NCI-H345 treated with DMSO at 0.1 percent for 48 hours (cell line): ENCODE data around the gene MGAT5B.
"Not testable (repeated sequence)": the region's sequence is repeated elsewhere in the genome, so short reads cannot be mapped to it uniquely, and the experiment has no call there.

Experiments used
- DNase-seq: peaks from one replicate; lab custom pipeline; 2025; ENCODE audit not compliant: unreplicated experiment; lab: John Stamatoyannopoulos, UW

Gene MGAT5B, protein sequence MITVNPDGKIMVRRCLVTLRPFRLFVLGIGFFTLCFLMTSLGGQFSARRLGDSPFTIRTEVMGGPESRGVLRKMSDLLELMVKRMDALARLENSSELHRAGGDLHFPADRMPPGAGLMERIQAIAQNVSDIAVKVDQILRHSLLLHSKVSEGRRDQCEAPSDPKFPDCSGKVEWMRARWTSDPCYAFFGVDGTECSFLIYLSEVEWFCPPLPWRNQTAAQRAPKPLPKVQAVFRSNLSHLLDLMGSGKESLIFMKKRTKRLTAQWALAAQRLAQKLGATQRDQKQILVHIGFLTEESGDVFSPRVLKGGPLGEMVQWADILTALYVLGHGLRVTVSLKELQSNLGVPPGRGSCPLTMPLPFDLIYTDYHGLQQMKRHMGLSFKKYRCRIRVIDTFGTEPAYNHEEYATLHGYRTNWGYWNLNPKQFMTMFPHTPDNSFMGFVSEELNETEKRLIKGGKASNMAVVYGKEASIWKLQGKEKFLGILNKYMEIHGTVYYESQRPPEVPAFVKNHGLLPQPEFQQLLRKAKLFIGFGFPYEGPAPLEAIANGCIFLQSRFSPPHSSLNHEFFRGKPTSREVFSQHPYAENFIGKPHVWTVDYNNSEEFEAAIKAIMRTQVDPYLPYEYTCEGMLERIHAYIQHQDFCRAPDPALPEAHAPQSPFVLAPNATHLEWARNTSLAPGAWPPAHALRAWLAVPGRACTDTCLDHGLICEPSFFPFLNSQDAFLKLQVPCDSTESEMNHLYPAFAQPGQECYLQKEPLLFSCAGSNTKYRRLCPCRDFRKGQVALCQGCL

DNA sequence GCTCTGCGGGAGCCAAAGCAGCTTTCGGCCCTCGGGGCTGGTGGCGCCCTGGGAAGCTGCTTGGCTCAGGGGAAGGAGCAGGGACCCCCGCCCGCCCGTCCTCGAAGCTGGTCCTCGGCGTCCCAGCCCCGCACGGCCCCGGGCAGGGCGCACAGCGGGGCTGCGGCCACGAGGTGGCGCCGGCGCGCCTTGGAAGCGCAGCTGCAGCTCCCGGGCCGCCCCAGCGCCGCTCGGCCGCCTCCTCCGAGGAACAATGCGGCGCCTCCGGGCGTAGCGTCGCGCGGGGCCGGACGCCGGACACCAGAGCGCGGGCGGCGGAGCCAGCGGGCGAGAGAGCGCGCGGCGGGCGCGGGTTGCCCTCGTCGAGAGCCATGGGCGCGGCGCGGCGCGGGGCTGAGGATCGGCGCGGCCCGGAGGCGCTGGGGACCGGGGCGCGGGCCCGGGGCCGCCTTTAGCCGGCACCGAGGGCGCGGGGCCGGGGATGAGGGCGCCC is at the start of gene MGAT5B:
TSS of gene MGAT5B (plus strand) at position 229 of the 493 bp plus-strand sequence. CDS start 626 bp downstream, outside the sequence.
- DNase-seq, result peak; percentile 73

DNA sequence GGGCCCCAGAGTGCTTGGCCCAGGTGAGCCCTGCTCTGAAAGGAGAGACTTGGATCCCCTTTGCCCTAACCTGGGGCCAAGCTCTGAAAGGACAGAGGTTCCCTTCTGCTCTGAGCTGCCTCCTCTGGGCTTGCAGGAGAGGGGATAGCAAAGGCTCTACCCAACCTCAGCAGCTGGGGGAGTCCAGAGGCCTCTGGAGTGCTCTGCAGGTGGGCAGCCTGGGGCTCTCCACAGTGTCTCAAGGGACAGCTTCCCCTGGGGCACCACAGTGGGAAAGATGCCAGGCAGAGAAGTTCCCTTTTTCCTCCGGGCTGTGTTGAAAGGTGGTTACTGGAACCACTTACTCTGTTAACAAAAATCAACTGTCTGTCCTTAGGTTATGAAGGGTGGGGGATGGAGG is 48.2 kb upstream of the MGAT5B start:
- DNase-seq, result peak; percentile 92

DNA sequence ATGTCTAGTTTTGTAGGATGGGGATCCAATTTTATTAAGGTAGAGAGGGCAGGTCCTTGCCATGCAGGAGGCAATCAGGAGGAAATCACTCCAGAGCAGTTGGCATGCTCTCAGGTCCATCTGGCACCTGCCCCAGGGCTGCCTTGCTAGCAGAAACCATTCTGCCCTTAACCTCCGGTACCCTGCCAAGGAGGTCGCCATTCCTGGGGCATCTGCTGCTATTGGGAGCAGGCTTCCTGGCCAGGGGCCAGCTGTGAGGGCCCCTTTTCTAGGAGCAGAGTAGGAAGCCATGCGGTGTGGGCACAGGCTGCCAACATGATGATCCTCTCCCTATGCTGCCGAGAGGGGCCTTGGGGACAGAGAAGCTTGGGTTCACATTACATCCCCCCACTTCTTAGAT is 47.6 kb upstream of the MGAT5B start:
- peak; percentile 92 for DNase-seq

DNA sequence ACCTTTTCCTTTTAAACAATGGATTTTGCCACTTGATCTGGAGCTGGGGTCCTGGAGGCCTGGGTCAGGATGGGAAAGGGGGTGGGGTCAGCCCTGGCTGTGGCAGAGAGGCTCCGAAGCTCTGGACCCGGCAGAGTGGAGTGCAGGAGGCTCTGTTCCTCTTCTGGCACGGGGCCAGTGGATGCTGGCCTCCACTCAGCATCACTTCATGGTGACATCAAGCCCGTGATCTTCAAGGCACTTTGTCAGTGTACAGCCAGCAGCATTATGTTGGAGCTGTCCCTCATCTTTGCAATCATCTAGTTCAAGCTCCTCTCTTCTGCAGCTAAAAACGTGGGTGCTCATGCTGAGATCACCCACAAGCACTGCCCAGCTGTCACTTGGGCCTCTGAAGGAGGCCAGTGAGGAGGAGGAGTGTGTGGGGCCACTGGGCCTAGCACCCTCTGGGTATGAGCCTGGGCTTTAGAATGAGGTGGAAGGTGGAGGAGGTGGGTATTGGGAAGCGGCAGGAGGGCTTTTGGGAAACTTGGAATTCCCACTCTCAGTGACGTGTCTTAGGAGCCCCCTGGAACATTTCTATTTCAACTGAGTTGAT is 45.9 kb upstream of the MGAT5B start:
- DNase-seq, result no peak

DNA sequence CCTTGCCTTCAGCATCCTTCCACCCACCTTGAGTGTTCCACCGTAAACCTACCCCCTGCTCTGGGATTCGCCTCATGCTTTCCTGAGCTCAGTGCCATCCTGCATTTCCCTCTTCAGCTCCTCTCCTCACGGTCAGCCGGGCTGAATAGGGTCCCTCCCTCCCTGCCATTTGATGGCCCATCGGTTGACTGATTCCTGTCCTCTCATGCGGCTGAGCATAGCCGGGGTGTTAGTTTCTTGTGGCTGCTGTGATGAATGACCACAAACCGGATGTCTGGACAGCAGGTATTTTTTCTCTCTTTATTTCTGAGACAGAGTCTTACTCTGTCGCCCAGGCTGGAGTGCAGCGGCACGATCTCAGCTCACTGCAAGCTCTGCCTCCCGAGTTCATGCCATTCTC is 44.1 kb upstream of the MGAT5B start:
- no peak for DNase-seq

DNA sequence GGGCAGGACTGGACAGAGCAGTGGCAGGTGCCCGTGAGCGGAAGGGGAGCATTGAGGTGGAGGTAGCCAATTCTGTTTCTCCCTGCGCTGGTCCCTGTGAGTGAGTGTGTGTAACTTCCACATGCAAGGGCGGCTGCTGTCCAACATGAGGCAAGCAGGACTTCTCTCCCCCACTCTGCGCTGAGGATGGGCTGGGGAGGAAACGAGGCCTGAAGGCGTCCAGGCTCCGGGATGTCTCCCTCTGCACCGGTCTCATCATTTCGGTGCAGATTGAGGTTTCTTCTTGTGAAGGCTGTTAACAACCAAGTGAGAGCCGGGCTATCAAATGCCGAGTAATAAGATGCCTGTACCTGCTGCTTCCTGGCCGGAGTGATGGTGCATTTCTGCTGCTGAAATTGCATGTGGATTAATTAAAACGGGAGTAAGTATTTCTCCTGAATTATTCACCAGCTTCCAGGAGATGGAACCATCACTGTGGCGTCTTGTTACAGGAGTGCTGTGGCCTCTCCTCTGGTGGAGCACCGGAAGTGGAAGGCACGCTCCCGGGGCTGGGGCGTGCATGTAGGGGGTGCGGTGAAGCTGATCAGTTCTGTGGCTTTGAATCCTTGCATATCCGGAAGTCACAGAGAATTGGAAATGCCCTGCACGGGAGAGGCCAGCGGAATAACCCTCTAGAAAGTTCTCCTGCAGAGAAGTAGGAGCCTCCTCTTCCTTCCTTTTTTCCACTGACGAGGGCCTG is 41.7 kb upstream of the MGAT5B start:
- DNase-seq, result no peak

DNA sequence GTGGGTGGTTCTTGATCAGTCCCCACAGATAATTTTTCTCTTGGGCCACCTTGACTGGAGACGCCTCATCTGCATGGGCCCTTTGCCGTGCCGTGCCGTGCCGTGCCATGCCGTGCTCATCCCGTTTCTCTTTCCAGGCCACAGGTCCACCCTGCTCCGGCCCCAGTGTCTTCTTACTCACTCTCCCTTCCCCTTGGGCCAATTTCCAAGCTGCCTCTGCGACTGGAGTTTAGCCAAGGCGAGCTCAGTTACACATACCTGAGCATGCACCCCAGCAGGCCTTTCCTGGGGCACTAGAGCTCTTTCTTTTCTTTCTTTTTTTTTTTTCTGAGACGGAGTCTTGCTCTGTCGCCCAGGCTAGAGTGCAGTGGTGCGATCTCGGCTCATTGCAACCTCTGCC is 40.5 kb upstream of the MGAT5B start:
- DNase-seq, result no peak

DNA sequence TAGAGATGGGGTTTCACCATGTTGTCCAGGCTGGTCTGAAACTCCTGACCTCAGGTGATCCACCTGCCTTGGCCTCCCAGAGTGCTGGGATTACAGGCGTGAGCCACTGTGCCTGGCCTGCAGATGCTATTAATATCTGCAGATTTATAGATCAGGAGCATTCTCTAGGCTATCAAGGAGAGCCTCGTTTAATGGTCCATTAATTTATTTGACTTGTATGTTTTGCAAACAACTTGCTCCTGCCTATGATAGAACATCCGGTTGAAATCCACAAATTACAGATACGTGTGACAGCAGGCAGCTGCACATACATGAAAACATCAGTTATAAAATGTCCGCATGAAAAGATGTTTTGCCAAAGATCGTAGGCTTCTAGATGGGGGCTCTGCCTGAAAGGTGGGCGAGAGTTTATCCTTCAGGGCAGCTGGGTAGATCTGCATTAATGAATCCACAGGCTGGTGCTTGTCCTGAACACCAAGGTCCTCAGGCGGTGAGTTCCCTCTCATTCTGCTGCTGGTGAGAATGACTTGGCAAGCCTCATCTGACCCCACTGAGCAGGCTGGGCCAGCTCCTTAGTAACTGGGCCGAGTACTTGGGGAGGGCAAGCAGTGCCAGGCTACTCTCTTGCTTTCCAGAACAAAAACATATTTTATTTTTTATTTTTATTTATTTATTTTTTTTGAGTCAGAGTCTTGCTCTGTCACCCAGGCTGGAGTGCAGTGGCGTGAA is 37.1 kb upstream of the MGAT5B start:
- no peak for DNase-seq

DNA sequence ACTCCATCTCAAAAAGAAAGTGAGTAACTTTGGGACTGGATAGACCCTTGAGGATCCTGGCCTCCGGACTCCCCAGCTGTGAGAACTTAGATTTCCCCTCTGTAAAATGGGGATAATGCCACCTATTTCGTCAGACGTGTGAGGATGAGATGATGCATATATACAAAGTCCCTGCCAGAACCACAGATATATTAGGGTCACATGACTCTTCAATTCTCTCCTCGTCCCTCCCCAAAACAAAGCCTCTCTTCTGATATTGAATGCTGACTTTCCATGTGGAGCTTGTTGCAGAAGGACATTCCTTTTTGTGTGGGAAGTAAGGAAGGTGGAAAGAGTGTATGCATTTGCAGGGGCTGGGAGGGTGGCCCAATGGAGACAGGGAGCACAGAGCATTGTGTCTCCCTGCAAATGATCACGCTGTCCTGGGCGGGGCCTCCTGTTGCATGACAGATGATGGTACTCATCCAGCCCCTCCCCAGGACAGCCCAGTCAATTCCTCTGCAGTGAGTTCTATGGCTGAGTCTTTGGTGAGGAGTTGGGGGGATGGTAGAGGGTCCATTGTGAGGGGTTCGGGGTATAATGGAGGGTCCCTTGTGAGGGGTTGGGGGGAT is 35.1 kb upstream of the MGAT5B start:
- DNase-seq, result no peak

DNA sequence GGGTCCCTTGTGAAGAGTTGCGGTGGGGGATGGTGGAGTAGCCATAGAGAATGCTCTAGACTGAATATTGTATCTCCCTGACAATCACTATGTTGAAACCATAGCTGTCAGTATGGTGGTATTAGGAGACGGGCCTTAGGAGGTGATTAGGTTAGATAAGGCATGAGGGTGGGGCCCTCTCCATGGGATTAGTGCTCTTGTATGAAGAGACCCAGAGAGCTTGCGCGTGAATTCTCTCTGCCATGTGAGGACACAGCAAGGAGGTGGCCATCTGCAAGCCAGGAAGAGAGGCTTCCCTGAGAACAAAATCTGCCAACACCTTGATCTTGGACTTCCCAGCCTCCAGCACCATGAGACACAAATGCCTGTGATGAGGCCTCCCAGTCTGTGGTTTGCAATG is 34.5 kb upstream of the MGAT5B start:
- DNase-seq, result no peak

DNA sequence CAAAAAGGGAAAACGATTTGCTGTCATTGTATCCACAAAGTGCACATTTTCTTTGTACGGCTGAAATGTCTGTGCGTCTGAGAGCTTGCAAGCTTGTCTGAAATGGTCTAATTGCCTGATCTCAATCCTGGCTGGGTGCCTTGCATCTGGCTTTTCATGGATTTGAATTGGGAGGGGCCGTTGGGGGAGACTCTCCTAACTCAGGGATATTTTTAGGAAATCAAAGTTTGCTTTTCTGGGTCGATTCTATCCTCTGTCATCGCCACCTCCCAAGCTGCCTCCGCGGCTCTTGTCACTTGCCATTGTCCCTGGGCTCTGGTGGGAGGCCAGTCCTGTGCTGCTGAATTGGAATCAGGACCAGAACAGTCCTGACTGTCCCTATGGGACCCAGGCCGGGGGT is 33.3 kb upstream of the MGAT5B start:
- no peak for DNase-seq

DNA sequence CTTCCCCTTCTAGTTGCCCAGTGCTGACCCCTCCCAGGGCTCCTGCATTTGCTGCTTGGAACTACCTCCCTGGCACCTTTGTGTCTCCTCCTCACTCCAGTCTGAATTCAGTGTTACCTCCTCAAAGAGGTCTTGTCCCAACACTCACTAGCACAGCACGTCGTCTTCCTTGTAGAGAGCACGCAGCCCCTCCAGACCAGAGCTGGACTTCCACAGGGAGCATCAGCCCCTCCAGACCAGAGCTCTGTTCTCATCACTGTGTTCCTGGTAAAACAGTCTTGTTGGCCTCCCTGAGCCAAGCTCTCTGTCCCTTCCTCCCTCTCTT is 27.8 kb upstream of the MGAT5B start:
- no peak for DNase-seq

DNA sequence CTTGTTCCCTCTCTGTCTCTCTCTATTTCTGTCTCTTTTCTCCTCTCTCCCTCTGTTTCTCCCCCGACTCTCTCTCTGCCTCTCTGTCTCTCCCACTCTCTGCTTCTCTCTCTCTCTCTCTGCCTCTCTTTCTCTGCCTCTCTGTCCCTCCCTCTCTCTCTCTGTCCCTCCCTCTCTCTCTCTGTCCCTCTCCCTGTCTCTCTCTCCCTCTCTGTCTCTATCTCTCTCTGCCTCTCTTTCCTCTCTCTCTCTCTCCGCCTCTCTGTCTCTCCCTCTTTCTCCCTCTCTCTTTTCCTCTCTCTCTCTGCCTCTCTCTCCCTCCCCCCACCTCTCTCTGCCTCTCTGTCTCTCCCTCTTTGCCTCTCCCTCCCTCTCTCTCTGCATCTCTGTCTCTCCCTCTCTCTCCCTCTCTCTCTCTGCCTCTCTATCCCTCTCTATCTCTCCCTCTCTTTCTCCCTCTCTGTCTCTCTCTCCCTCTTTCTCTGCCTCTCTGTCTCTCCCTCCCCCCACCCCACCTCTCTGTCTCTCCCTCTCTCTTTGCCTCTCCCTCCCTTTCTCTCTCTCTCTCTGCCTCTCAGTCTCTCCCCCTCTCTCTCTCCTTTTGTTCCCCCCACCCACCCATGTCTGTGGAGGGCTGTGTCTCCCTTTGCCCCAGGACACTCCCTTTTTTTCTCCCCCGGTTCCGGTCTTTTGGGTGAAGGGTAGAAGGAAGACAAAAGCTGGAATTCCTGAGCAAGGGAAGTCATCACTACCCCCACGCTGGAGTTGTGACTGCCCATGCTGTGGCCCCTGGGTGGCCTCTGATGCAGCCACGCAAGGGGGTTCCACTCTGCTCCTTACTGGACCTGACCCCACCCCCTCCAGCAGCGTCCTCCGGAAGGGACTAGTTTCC is 27.1 kb upstream of the MGAT5B start:
- no peak for DNase-seq

DNA sequence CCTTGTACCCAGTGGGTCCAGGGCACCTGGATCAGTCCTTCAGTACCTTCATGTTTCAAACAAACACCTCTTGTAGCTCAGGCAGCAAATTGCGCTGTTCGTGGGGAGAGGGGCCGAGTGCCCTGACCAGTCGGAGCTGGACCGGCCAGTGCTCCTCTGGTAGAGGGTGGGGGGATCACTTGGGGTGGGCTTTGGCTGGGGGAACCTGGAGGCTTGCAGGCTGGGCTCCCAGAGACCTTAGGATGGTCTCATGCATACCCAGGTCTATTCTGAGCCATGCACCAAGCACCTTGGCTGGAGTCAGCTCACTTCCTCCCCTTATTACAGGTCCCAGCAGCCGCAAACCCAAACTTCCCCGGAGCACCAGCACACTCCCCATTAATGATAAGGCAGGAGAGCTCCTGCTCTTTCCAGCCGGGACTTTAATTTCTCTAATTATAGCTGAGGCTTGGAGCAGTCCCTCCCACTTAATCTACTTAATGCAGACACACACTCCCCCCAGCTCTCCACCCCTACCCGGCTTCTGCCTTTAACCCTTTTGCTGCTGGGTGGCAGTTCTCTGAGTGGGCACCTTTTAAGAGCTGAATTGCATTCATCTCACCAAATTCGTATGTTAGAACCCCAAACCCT is 26.3 kb upstream of the MGAT5B start:
- no peak for DNase-seq

DNA sequence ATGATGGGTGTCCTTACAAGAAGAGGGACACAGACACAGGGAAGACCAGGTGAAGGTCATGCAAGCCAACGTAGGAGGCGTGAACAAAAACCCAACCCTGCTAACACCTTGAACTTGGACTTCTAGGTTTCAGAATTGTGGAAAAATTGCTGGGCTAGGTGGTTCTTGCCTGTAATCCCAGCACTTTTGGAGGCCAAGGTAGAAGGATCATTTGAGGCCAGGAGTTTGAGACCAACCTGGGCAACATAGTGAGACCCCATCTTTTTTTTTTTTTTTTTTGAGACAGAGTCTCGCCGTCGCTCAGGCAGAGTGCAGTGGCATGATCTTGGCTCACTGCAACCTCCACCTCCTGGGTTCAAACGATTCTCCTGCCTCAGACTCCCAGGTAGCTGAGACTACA is 25.1 kb upstream of the MGAT5B start:
- DNase-seq, result not testable (repeated sequence)

DNA sequence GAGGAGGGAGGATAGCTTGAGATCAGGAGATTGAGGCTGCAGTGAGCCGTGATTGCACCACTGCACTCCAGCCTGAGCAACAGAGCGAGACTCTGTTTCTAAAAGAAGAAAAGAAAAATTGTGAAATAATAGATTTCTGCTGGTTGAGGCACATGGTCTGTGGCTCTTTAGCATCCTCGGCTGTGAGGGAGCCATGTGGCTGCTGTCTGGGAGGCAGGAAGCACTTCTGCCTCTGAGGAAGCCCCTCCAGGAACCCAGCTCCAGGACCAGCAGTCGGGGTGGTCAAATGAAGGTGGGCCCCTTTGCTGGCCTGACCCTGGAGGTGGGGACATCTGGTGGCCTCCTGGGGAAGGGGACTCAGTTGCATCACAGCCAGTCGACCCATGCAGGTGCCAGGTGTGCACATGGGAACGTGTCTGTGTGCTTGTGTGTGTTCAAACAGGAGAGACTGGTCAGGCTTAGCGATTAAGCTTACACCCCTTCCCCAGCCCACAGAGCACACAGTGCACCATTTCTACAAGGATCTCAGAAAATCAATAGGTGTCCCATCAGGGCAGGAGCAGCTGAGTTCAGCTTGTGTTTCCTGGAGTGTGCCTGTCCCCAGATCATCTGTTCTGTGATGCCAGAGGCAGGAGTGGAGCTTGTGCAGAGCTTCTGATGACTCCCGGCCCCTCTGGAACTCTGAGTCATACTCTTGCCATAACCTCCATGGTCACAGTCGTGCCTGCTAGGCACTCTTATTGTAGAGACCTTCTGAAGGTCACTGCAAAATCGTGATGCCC is 24.3 kb upstream of the MGAT5B start:
- DNase-seq, result no peak

DNA sequence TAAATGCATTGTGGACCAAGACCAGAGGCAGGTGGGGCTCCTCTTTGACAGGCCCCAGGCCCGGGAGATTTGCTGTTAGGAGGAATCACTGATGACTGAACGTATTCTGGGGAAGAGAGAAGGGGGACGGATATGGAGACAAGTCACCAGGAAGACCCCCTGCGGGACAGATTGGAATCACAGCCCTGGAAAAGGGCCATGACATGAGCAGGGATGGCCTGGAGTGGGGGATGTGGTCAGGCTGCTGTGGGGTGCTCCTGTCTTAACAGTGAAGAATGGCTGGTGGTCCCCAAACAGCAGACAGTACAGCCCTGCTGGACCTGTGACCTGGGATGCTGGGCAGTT is 23.7 kb upstream of the MGAT5B start:
- DNase-seq, result no peak

DNA sequence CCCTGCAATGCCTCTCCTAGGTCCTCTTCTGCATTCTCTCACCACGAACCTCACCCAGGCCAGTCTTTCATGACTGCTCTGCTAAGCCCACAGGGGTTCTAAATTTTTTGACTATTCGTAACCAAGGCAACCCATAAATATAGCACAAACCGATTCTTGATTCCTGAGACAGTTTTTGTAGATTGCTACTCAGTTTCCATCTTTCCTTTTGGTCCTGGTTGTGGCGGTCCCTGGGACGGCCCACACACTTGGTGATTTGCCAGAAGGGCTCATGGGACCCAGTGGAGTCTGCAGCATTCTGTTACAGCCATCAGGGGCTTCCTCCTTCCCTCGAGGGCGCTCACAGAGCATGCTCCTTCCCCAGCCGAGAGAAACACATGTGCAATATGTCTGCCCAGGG is 23.4 kb upstream of the MGAT5B start:
- no peak for DNase-seq
